H1 (cell line): ENCODE data around the gene KIF1C. TPM values are rescaled to one million over a fixed set of nuclear protein-coding genes. Genes with fewer than 3 reads are reported as not detected.

Experiments used
- CBX5 ChIP-seq: fragments of 300-800, 300-1000 bp; sonication (generic); IDR thresholded peaks from 2 replicates; pipeline ENCODE4 v1.7.1; 2016; ENCODE audit warnings: antibody characterized with exemption, low read length, low read depth
- EP300 ChIP-seq, 2 experiments: IDR thresholded peaks; 1 replicate in 1 of 2; 2 replicates in 1 of 2; pipeline ENCODE4 v1.6.1; 2011 to 2012; ENCODE audit warnings: low read depth in 2 of 2, low read length in 2 of 2, mild to moderate bottlenecking in 2 of 2, borderline replicate concordance in 1 of 2, inconsistent platforms in 1 of 2, moderate library complexity in 1 of 2
- HDAC2 ChIP-seq, 2 experiments: fragments of 300-600 bp in 1 of 2; sonication (generic) in 1 of 2; IDR thresholded peaks; 2 replicates each; pipeline ENCODE4 v1.6.1; 2011 to 2012; ENCODE audit warnings: low read depth in 2 of 2, low read length in 2 of 2, mild to moderate bottlenecking in 2 of 2, moderate library complexity in 2 of 2, borderline replicate concordance in 1 of 2, inconsistent platforms in 1 of 2
- KDM1A ChIP-seq: fragments of 200-600, 300-600 bp; sonication (generic); IDR thresholded peaks from 2 replicates; pipeline ENCODE4 v1.7.1; 2016; ENCODE audit warnings: mild to moderate bottlenecking, low read length, borderline replicate concordance
- KDM4A ChIP-seq: IDR thresholded peaks from one replicate; pipeline ENCODE4 v1.7.1; 2012; ENCODE audit warnings: low read depth, mild to moderate bottlenecking, moderate library complexity, low read length, inconsistent platforms; ENCODE audit not compliant: severe bottlenecking
- PHF8 ChIP-seq: fragments of 200-600 bp; sonication (generic); conservative IDR thresholded peaks from 2 replicates; pipeline ENCODE4 v1.7.1; 2012; ENCODE audit warnings: low read depth, mild to moderate bottlenecking, inconsistent platforms, low read length, moderate library complexity
- RAD21 ChIP-seq, 2 experiments: IDR thresholded peaks in 1 of 2; conservative IDR thresholded peaks in 1 of 2; 2 replicates each; pipeline ENCODE4 v1.6.1; 2011; ENCODE audit warnings: low read depth in 2 of 2, low read length in 2 of 2, improper control_type of control experiment in 1 of 2, inconsistent platforms in 1 of 2, mild to moderate bottlenecking in 1 of 2, moderate library complexity in 1 of 2
- RFX5 ChIP-seq: IDR thresholded peaks from 2 replicates; pipeline ENCODE4 v1.6.1; 2011; ENCODE audit warnings: low read depth, low read length, improper control_type of control experiment, borderline replicate concordance
- TCF12 ChIP-seq: IDR thresholded peaks from 2 replicates; pipeline ENCODE4 v1.6.1; 2011; ENCODE audit warnings: low read depth, mild to moderate bottlenecking, low read length
- YY1 ChIP-seq: IDR thresholded peaks from 2 replicates; pipeline ENCODE4 v1.6.1; 2011; ENCODE audit warnings: low read depth, mild to moderate bottlenecking, low read length
- polyA plus RNA-seq, 7 experiments: library from polyadenylated mRNA; depleted of rRNA in 3 of 7; stranded (reverse) in 5 of 7; unstranded in 2 of 7; fragments of >200 nt in 5 of 7; fragments of 200-250 nt in 2 of 7; gene quantifications; 1 replicate in 5 of 7; 2 replicates in 1 of 7; 4 replicates in 1 of 7; pipeline versions ENCODE4 v1.2.1 to v1.2.3, GENCODE V29; 2011 to 2013; ENCODE audit warnings: missing spikeins in 2 of 7, mixed read lengths in 2 of 7
- total RNA-seq: library from RNA; stranded (reverse); fragmentation: NEBNext Ultra II Directional; extraction: Animal tissue kit (Norgen Biotek cat#: 25700); gene quantifications from 2 replicates; pipeline ENCODE4 v1.2.1, GENCODE V29; 2021
- TF ChIP-seq, protein P1 (sequence below), 3 experiments: IDR thresholded peaks; 1 replicate in 2 of 3; 2 replicates in 1 of 3; pipeline versions ENCODE4 v1.5.1 to v1.6.1; 2011; ENCODE audit warnings: low read length in 3 of 3, mild to moderate bottlenecking in 3 of 3, inconsistent platforms in 2 of 3, low read depth in 1 of 3, moderate library complexity in 1 of 3; ENCODE audit not compliant: insufficient read depth in 1 of 3; ENCODE audit errors: control extremely low read depth in 1 of 3

KIF1C gene
- total and polyA plus RNA-seq, 2 of the 8 experiments (the other 6 are each of a cell fraction or from before 2014, with no cell fraction given), result 14.3 to 114 TPM

DNA sequence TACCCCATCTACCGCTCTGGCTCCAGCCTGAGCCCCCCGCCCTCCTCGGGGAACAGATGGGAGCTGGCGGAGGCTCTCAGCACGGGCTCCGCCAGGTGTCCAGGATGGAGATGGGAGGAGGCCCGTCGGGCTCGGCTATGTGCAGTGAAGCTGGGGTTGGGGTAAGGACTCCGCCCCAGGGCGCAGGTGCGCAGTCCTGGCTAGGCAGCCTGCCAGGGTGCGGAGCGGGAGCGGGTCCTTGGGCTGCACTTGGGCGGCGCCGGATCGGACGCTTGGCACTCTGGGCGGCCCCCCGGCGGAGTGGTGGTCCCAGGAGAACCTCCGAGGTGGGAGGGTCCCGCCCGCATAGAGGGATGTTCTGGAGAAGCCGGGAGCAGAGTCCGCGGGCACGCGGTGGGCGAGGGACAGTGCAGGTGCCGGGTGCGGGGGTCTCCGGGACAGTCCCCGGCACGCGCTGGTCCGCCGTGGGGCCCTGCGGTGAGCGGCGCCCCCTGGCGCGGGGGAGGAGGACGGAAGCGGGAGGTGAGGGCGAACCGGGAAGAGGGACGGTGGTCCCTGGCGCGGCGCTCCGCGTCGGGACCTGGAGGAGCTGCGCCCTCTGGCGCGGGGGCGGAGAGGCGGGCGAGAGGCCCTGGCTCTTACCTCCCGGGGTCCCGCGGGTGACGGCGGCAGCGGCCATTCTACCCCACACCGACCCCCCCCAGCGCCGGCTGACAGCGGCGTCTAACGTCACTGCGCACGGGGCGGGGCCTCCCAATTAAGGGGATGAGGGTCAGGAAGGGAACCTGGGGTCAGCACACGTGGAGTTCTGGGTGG lies 10.6 kb upstream of the KIF1C start, which contains the start of gene CAMTA2 (continued):
- peak; percentile 63; the same call in 1 of the 2 replicates for TF ChIP-seq PHF8
- peak; percentile 95 for TF ChIP-seq KDM4A
- TF ChIP-seq HDAC2 (IDR thresholded peaks at IDR 0.05; ENCODE audit: borderline replicate concordance in 1 of 2, low read depth in 2 of 2, low read length in 2 of 2), result peak in 1 of 2 experiments; percentile 93; a peak in 1 of 4 replicates
- TF ChIP-seq TCF12, result 0 out of 2 replicates have a peak, but pooled peaks have one; percentile 73
- no peak for TF ChIP-seq RFX5
- peak in 1 of 2 experiments; percentile 27; a peak in 1 of 4 replicates for TF ChIP-seq RAD21 (IDR thresholded peaks at IDR 0.05 in 1 of 2, conservative IDR thresholded peaks at IDR 0.05 in 1 of 2; ENCODE audit: low read depth in 2 of 2, low read length in 2 of 2)
- TF ChIP-seq, protein P1, sequence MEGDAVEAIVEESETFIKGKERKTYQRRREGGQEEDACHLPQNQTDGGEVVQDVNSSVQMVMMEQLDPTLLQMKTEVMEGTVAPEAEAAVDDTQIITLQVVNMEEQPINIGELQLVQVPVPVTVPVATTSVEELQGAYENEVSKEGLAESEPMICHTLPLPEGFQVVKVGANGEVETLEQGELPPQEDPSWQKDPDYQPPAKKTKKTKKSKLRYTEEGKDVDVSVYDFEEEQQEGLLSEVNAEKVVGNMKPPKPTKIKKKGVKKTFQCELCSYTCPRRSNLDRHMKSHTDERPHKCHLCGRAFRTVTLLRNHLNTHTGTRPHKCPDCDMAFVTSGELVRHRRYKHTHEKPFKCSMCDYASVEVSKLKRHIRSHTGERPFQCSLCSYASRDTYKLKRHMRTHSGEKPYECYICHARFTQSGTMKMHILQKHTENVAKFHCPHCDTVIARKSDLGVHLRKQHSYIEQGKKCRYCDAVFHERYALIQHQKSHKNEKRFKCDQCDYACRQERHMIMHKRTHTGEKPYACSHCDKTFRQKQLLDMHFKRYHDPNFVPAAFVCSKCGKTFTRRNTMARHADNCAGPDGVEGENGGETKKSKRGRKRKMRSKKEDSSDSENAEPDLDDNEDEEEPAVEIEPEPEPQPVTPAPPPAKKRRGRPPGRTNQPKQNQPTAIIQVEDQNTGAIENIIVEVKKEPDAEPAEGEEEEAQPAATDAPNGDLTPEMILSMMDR (IDR thresholded peaks at IDR 0.05; ENCODE audit: control extremely low read depth in 1 of 3, insufficient read depth in 1 of 3, low read depth in 1 of 3, low read length in 3 of 3), result peak; percentile 40 to 52 (median 47)
- TF ChIP-seq YY1, result peak; percentile 75
- no peak for TF ChIP-seq CBX5
- peak in 1 of 2 experiments; percentile 29; a peak in 1 of 3 replicates for TF ChIP-seq EP300 (IDR thresholded peaks at IDR 0.05; ENCODE audit: borderline replicate concordance in 1 of 2, low read depth in 2 of 2, low read length in 2 of 2)
- TF ChIP-seq KDM1A, result peak; percentile 41; the same call in 1 of the 2 replicates
